NCI-H82 (cell line): ENCODE results near the gene GRN.
"Not testable (repeated sequence)": the region's sequence is repeated elsewhere in the genome, so short reads cannot be mapped to it uniquely, and the experiment has no call there.

Experiments
- DNase-seq: peaks from one replicate; lab custom pipeline; 2025; lab: John Stamatoyannopoulos, UW

GRN gene

DNA sequence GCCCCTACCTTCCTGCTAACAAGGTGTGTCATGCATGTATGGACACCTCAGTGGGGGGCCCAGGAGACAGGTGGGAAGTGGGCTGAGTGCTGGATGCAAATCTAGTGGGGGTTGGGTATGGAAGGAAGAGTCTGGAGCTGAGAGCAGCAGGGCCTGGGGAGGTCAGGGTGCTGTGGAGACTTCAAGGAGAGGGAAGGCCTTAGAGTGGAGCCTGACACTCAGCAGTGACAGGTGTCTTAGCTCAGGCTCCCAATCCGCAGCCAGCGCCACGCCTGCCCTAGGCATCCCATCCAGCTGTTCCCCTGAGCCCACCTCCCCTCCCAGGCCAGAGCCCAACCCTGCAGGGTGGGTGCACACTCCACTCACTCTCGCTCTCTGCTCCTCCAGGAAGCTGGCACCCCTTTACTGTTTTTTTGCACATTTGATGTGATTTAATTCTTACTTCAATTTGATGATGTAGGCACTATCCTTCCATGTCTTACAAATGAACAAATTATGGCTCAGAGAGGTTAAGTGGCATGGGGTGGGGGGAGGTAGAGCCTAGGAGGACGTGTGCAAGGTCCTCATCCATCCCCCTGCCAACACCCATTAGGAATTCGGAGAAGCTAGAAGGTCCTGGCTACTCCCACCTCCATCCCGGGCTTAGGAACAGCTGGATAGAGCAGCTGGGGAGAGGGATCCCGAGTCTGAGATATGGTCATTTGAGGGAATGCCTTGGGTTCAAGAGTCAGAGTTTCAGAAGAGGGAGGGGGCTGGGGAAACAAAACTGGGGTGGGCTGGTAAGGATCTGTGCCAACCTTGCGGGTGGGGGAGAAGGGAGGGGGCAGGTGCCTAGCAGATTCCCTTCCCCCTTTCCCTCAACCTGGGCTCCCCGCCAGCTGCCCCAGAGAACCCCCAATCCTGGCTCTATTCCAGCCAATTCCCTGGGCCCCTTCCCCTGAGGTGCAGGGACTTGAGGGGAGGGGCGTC lies 16.5 kb downstream of the GRN start:
- peak; percentile 70 for DNase-seq

DNA sequence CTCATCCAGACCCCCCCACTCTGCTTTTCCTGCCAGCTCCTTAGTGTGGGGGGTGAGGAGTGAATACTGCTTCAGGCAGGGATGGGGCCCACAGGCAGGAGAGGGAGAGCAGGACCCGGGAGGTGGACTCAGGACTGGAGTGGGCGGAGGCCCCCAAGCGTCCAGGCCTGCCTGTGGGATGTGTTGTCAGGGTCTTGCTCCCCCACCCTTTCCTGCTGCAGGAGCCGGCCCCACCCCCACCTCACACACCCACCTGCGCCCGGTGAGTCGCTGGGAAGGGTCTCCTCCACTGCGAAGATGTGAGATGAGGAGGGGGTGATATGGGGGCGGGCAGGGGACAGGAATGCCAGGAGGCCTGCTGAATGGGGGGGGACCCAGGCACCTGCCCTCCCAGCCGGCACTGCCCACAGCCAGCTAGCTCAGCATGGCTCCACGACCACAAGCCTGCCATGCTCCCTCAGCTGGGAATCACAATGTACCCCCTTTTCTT lies 17.4 kb downstream of the GRN start:
- peak; percentile 32 for DNase-seq

DNA sequence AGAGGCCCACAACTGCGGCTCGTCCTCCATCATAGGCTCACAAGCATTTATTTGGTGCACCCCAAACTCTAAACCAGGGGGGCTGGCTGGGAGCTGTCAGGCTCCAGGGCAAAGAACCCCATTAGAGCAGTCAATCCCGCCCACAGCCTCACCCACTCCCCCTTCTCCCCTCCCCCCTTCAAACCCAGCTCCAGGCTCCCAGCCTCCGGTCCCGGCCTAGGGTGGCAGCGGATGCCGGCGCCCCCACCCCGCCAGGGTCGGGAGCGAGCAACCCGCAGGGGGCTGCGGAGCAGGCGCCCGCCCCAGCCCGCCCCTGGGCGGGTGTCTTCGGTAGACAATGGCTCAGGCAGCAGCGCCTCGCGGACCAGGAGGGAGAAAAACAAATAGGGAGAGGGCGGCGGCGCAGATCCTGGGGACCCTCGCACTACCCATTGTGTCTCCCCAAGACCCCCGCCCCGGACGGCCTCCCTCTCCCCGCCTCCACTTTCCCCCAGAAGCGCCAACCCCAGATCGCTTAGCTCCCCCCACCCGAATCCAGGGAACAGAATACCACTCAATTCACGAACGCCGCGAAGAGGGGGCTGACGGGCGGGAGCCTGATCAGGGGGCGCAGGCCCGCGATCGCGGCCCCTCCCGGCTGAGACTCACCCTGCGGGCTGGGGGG lies 18.0 kb downstream of the GRN start:
- DNase-seq: peak; percentile 65

DNA sequence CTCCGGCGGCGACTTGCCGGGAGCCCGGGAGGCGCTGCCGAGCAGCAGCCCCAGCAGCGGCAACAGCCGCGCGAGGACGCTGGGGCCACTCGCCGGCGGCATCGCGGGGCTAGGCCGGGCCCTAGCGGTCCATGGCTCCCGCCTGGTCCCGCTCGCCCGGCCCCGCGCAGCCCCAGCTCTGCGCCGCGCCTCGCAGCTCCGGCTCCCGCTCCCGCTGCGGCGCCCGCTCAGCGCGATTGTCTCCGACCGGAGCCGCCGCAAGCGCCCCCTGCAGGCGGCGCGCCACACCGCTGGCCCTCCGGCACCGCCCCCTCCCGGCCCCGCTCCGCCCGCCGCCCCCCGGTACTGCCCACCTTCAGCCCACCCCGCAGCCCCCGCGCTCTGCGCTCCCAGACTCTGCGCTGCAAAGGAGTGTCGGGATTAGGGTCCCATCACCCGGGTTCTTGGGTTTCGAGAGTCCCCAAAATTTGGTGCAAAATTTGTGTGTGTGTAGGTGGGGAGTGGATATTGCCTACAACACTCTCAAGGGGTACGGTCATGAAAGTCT lies 18.6 kb downstream of the GRN start, which contains the start of gene FAM171A2:
FAM171A2 (minus strand) TSS at position 241 of the 547 bp plus-strand sequence; CDS start at position 102, 139 bp downstream.
- DNase-seq: peak; percentile 81

DNA sequence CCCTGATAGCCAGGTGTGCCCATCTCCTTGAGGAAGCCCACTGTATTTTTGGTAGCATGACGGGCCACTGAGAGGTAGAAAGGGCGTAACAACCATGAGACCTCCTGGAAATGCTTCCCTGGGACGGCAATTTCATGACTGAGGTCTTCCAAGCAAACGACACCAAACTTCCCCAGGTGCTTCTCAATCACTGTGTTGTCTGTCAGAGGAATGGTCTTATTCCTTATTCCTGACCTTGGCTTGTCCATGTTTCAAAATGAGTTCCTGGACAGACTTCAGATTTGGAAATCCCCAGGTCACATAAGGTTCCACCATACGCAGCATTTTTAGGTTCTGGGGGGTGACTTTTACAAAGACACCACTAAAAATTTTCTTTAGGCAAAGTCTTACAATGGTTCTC lies 19.9 kb downstream of the GRN start:
- DNase-seq: not testable (repeated sequence)

DNA sequence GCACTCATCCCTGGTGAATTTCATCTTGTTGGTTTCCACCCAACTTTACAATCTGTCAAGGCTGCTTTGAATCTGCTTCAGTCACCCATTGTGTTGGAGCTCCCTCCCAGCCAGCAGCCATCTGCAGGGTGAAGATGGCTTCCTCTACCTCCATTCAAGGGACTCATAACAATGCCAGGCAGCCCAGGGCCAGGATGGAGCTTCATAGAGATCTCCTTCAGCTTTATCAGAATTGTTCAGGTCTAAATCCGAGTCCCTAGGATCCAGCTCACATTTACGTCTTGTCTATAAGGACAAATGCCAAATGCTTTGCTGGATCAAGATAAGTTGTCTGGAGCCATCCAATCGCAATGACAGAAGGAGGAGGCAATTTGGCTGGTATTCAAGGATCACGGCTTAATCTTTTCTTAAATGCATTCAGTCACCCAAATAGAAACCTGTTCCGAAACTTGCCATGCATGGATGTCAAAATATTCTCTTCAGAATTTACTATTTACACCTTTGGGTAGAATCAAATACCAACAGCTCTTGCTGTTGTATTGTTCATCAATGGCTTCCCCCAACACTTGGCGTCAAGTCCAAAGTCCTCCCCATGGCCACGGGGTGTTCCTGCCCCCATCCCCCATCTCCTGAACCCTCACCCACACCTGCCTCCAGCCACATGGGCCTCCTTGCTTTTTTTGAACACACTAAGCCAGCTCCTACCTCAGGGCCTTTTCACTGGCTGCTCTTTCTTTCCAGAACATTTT lies 22.3 kb downstream of the GRN start:
- DNase-seq: peak; percentile 72

DNA sequence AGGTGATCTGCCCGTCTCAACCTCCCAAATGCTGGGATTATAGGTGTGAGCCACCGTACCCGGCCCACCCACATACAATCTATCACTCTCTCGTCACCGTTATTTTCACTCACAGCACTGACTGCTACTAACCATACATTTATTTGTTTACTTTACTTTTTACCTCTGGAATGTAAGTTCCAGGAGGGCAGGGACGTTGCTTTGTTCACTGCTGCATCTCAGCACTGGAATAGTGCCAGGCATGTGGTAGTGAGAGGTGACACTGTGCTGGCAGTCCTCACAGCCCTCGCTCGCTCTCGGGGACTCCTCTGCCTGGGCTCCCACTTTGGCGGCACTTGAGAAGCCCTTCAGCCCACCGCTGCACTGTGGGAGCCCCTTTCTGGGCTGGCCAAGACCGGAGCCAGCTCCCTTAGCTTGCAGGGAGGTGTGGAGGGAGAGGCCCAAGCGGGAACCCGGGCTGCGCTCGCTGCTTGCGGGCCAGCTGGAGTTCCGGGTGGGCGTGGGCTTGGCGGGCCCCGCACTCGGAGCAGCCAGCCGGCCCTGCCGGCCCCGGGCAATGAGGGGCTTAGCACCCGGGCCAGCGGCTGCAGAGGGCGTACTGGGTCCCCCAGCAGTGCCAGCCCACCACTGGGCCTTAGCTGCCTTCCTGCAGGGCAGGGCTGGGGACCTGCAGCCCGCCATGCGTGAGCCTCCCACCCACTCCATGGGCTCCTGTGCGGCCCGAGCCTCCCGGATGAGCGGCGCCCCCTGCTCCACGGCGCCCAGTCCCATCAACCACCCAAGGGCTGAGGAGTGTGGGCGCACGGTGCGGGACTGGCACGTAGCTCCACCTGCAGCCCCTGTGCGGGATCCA lies 23.5 kb downstream of the GRN start:
- DNase-seq: not testable (repeated sequence)

DNA sequence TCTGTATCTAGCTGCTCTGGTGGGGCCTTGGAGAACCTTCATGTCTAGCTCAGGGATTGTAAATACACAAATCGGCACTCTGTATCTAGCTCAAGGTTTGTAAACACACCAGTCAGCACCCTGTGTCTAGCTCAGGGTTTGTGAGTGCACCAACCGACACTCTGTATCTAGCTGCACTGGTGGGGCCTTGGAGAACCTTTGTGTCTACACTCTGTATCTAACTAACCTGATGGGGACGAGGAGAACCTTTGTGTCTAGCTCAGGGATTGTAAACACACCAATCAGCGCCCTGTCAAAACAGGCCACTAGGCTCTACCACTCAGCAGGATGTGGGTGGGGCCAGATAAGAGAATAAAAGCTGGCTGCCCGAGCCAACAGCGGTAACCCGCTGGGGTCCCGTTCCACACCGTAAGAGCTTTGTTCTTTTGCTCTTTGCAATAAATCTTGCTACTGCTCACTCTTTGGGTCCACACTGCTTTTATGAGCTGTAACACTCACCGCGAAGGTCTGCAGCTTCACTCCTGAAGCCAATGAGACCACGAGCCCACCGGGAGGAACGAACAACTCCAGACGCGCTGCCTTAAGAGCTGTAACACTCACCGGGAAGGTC lies 24.4 kb downstream of the GRN start:
- DNase-seq: not testable (repeated sequence)

DNA sequence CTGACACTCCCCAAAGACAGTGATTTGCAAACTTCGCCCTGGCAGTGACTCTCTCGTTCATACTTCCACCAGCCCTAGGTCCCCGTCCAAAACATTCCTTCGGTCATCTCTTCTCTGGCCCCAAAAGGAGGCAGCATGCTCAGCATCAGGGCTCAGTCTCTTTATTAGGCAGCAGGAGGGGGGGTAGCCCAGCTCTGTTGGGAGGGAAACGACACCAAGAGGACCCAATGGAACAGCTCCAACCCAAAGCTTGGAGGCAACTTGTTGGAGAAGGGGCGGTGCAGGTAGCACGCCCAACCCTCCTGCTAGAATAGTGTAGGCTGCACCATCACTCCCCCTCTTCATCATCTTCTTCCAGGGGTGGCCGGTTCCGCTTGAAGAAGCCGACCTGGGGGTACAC lies 26.9 kb downstream of the GRN start:
- no peak for DNase-seq

DNA sequence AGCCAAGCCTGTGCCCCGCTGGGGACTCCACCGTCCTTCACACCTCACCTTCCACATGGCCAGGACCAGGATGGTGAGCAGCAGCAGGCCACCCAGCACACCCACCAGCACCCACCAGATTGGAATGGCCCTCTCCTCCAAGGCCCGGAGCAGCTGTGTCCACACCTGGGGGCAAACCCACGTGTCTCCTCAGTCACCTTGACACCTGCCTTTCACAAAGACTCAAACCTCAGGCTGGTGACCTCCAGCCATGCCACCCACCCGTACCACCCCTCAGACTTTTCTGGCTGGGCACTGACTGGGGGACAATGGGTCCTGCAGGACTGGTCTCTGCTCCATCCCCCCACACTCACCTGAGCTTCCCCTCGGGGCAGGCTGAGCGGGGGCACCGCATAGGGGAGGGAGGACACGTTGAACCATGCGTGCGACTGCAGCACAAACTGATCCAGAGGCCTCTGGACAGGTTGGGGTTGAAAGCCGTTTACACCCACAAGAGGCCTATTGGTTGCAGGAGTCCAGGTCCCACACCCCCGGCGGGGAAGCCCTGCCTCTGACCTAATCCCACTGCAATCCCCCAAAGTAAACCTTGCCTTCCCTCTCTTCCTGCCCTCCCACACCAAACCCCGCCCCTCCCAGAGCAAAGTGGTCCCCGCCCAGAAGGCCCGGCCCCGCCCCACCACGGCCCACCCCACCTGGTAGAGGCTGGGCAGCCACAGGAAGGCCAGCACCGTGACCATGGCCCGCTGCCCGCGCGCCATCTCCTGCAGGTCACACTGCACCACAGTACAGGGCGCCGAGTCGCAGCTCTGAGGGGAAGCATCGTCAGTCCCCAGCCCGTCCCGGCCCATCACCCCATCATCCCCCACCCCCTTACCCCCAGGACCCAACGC lies 29.4 kb downstream of the GRN start:
- DNase-seq: peak; percentile 92

DNA sequence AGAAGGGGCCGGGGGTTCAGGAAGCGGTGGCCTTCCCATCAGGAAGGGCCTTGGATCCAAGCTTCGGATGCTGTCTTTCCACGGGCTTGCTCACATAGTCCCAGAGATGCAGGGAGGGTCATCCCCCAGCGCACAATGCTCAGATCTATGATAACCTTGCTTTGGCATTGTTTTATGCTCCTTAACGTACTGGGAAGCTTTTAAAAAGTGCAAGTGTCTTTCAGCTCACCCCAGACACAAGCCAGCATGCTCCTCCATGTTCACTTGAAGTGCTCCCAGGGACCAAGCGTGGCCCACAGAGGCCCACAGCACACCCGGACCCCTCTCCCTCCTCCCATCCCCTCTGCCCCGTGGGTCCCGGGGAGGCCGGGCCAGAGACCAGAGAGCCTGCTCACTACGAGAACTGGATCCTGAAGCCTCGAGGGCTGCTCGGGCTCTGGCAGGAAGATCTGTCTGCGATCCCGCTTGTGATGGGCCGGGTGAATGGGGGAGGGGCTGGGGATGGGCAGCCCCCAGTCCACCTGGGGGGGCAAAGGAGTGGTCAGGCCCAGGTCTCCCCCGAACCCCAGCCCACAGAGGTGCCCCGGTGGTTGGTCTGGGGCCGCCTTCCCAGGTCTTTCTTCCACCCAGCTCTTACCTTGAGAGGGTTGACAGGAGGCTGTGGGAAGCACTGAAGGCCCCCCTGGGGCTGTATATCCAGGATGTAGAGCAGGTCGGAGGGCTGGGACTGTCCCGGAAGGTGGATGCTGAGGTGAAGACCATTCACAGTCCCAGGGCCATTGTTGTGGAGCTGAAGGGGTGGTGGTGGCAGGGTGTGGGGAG lies 30.3 kb downstream of the GRN start:
- no peak for DNase-seq

DNA sequence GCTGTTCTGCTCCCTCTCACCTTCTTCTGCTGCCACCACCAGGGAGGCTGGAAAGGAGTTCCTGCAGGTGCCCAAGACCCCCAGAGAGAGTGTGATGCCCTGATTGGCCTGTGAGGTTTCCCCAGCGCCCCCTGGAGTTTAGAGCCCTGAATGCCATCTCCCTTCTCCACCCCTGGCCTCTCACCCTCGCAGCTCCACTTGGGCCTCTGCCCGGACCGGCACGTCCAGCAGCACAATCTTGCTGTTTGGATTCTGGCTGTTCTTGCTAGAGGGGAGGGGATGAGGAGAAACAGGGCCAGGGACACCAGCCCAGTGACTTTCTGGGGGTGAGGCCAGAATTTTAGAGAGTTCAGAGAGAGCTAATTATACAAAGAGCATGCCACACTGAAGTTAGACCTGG lies 31.0 kb downstream of the GRN start:
- peak; percentile 69 for DNase-seq

DNA sequence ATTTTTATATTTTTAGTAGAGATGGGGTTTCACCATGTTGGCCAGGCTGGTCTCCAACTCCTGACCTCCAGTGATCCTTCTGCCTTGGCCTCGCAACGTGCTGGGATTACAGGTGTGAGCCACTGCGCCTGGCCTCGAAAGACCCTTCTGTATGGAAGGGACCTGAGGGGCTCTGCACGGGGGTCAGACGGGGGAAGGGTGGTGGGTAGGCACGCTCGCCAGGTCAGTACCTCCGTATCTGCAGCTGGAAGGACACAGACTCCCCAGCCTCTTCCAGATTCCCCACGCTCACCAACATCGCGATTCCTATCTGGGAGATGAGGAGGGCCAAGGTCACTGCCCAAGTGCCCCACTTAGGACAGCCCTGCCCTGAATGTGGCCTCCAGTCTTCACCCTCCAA lies 31.7 kb downstream of the GRN start:
- DNase-seq: no peak

DNA sequence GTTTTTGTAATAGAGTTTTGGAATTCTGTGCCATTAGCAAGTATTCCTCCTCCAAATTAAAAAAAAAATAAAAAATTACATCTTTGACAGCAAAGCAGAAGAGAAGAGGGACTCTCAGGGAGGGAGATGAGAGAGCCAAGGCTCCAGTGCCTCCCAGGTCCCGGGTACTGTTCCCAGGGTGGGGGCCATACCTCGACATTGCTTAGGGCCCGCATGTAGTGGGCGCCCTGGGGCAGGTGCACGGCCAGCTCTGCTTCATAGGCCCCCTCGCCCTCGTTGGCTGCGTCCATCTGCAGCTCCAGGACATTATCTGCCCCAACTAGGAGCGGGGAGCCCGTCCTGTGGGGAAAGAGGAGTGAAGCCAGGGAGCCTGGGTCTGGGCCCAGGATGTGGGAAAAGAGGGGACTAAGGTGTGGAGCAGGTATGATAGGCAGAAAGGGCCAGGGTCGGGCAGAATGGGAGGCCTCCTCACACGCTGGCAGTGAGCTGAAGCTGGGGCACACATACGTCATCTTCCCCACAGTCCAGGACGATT lies 33.1 kb downstream of the GRN start:
- no peak for DNase-seq

DNA sequence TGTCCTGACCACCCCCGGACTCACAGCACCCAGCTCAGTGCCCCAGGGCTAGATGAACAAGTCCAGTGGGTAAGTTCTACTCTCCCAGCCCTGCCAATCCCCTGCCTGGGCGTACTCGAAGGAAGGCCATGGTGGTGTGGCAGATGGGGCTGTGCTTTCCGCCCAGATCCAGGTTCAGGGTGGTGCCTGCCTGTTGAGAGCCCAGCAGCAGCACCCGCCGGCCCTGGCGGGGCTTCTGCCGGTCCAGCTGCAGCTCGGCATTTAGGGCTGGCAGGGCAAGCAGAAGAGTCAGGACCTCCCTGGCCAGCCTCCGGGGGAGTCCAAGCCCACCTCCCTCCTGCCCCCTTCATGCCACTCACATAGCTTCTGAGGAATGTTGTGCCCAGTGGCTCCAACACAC lies 34.8 kb downstream of the GRN start:
- DNase-seq: no peak

DNA sequence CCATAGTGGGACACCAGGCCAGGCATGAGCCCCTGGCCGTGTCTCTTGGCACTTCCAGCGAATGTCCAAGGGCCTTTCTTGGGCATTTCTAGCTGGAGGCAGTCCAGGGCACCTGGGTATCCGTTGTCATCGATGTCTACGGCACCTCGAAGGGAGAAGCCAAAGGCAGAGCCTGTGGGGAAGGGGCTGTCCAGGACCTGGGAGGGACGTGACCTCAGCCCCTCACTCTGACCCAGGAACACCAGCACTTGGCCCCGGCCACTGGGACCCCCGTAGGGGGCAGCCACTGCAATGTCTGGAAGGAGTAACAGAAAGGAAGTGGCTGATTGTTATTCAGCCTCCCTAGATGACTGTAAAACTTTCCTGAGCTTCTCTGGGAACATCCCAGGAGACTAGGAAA lies 35.7 kb downstream of the GRN start:
- no peak for DNase-seq

DNA sequence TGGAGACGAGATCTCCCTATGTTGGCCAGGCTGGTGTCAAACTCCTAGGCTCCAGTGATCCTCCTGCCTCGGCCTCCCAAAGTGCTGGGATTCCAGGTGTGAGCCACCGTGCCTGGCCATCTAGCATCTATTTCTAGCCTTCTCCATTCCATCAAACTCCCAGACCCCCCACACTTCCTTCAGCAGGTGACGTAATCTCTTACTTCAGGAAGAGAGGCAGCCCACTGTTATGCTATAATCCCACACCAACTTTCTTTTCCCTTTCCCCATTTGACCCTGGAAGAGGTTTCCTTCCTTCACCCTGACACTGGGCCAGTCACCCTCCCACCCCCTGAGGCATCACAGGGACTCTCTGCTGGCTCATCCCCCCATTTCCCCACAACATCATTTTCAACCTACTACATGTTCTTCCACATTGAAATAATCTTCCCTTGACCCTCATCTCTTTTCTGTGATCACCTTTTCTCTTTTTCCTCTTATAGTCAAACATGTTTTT lies 36.8 kb downstream of the GRN start:
- DNase-seq: no peak

DNA sequence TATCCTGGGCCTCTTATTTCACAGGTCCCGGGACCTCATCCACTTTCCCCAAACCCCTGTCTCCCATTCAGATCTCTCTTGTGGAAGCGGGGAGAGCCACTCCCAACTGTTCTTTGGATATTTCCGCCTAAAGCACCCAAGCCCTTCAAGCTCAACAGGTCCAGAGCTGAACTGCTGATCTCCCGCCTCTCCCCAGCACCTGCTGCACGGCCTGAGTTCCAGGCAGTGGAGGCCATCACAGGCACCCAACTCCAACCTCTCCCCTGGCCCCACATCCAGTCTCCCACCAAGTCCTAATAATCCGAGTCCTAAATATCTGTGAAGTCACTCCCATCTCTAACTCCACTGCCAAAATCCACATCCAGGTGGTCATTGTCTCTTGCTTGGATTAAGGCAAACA lies 37.8 kb downstream of the GRN start:
- DNase-seq: peak; percentile 87
